HEK293 (cell line): ENCODE results near the gene PXYLP1.

Source experiments
- CTCF ChIA-PET: fragments of 350-600 bp; formaldehyde crosslinking; extraction: SDS; loops from one replicate; lab custom pipeline; 2021; ENCODE audit warnings: antibody characterized with exemption; lab: Yijun Ruan, JAX
- POLR2A ChIA-PET: fragments of 300-600 bp; formaldehyde crosslinking; extraction: SDS; loops from one replicate; lab custom pipeline; 2020; ENCODE audit warnings: antibody characterized with exemption, inconsistent platforms; lab: Yijun Ruan, JAX
- H3K27ac ChIP-seq: fragments of 200-500 bp; sonication (Bioruptor generic); 2 replicates; pipeline ENCODE4 v1.5.1; 2014; ENCODE audit warnings: low read depth, low read length, control low read depth, inconsistent platforms; ENCODE audit errors: extremely low read depth
- H3K36me3 ChIP-seq, 2 experiments: fragments of 200-500 bp in 1 of 2; sonication (Bioruptor generic) in 1 of 2; 1 replicate in 1 of 2; 2 replicates in 1 of 2; pipeline ENCODE4 v1.5.1; 2014 to 2017; ENCODE audit warnings: inconsistent platforms in 2 of 2, low read length in 2 of 2; ENCODE audit not compliant: control insufficient read depth in 2 of 2, insufficient read depth in 1 of 2
- H3K4me1 ChIP-seq: fragments of 200-500 bp; sonication (Bioruptor generic); 2 replicates; pipeline ENCODE4 v1.5.1; 2014; ENCODE audit warnings: mild to moderate bottlenecking, low read length, inconsistent platforms; ENCODE audit not compliant: control insufficient read depth, insufficient read depth
- H3K4me3 ChIP-seq: 2 replicates; pipeline ENCODE4 v1.5.1; 2011; ENCODE audit warnings: low read depth, mild to moderate bottlenecking, control low read depth, low read length, moderate library complexity
- H3K9me3 ChIP-seq: fragments of 200-500 bp; sonication (Bioruptor generic); 2 replicates; pipeline ENCODE4 v1.5.1; 2014; ENCODE audit warnings: low read depth, low read length, inconsistent platforms; ENCODE audit not compliant: control insufficient read depth, insufficient read depth
- GLI2 ChIP-seq: fragments of 450-650 bp; formaldehyde crosslinking; IDR thresholded peaks from 2 replicates; pipeline ENCODE4; 2017; ENCODE audit warnings: missing biosample characterization, missing genetic modification characterization, low read depth, borderline replicate concordance
- HOXA7 ChIP-seq: sonication (generic); formaldehyde crosslinking; IDR thresholded peaks from 2 replicates; pipeline ENCODE4 v1.8.1; 2022; ENCODE audit warnings: missing genetic modification reagents, borderline replicate concordance
- PRDM6 ChIP-seq: fragments of 450-650 bp; formaldehyde crosslinking; IDR thresholded peaks from 2 replicates; pipeline ENCODE4 v1.5.1; 2017; ENCODE audit warnings: missing biosample characterization, missing genetic modification characterization
- SCRT1 ChIP-seq: fragments of 450-650 bp; formaldehyde crosslinking; IDR thresholded peaks from 2 replicates; pipeline ENCODE4 v1.5.1; 2016; ENCODE audit warnings: missing biosample characterization, missing genetic modification characterization, borderline replicate concordance
- WT1 ChIP-seq: fragments of 450-650 bp; formaldehyde crosslinking; IDR thresholded peaks from 2 replicates; pipeline ENCODE4 v1.5.1; 2016; ENCODE audit warnings: missing biosample characterization, missing genetic modification characterization
- ZBTB26 ChIP-seq: fragments of 450-650 bp; formaldehyde crosslinking; optimal IDR thresholded peaks from 2 replicates; pipeline ENCODE3; 2016; ENCODE audit warnings: missing biosample characterization, mild to moderate bottlenecking, missing genetic modification characterization
- ZFP37 ChIP-seq: fragments of 450-650 bp; formaldehyde crosslinking; IDR thresholded peaks from 2 replicates; pipeline ENCODE4 v1.5.1; 2016; ENCODE audit warnings: missing biosample characterization, missing genetic modification characterization
- ZNF133 ChIP-seq: fragments of 450-650 bp; formaldehyde crosslinking; IDR thresholded peaks from 2 replicates; pipeline ENCODE4 v1.5.1; 2016; ENCODE audit warnings: missing biosample characterization, missing genetic modification characterization
- ZNF16 ChIP-seq: fragments of 450-650 bp; formaldehyde crosslinking; IDR thresholded peaks from 2 replicates; pipeline ENCODE4 v1.5.1; 2016; ENCODE audit warnings: low read depth, missing biosample characterization, missing genetic modification characterization
- ZNF221 ChIP-seq: fragments of 450-650 bp; formaldehyde crosslinking; IDR thresholded peaks from 2 replicates; pipeline ENCODE4 v1.5.1; 2017; ENCODE audit warnings: missing biosample characterization, missing genetic modification characterization, borderline replicate concordance
- ZNF280C ChIP-seq: fragments of 450-650 bp; formaldehyde crosslinking; IDR thresholded peaks from 2 replicates; pipeline ENCODE4 v1.5.1; 2016; ENCODE audit warnings: missing biosample characterization, missing genetic modification characterization
- ZNF335 ChIP-seq: fragments of 450-650 bp; formaldehyde crosslinking; conservative IDR thresholded peaks from 2 replicates; pipeline ENCODE4 v1.5.1; 2016; ENCODE audit warnings: missing biosample characterization, missing genetic modification characterization
- ZNF416 ChIP-seq: fragments of 450-650 bp; formaldehyde crosslinking; IDR thresholded peaks from 2 replicates; pipeline ENCODE4 v1.5.1; 2016; ENCODE audit warnings: missing biosample characterization, missing genetic modification characterization
- ZNF623 ChIP-seq: fragments of 450-650 bp; formaldehyde crosslinking; IDR thresholded peaks from 2 replicates; pipeline ENCODE4 v1.5.1; 2016; ENCODE audit warnings: missing biosample characterization, missing genetic modification characterization
- ZNF645 ChIP-seq: fragments of 450-650 bp; formaldehyde crosslinking; IDR thresholded peaks from 2 replicates; pipeline ENCODE4; 2016; ENCODE audit warnings: missing biosample characterization, missing genetic modification characterization
- TF ChIP-seq, protein P1 (sequence below): fragments of 450-650 bp; formaldehyde crosslinking; IDR thresholded peaks from 2 replicates; pipeline ENCODE4 v1.5.1; 2016; ENCODE audit warnings: missing biosample characterization, missing genetic modification characterization

Gene PXYLP1

DNA sequence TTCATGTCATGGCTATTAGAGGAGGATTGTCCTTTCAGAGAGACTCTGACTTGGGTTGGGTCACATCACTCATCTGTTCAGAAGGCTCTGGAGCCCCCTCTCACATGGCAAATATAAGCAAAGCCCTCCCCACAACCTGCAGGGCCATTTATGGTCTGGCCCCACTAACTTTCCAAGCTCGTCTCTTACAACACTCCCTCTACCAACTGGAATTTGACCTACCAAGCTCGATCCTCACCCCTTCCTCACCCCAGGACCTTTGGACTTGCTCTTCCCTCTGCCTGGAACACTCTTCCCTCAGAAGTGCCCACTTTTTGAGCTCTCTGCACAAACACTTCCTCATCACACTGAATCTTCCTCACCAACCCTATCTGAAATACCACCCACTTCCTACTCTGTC, 14.2 kb upstream of the PXYLP1 start:
- Histone ChIP-seq H3K36me3 (no peaks in the 10 kb centered on the region), H3K27ac (no peak overlapping the region), H3K4me1 (no peaks in the 10 kb centered on the region)
- TF ChIP-seq ZNF623 (tag by site-specific recombination) (peak; percentile 38; the same call in 1 of the 2 replicates), ZNF416 (no peak)
- TF ChIP-seq, all 188 proteins: peak for 1
- H3K9me3 ChIP-seq, result no peaks in the 10 kb centered on the region
- ChIA-PET POLR2A (no interaction called here), CTCF (no interaction called here)
- H3K4me3 ChIP-seq, result no peak overlapping the region

DNA sequence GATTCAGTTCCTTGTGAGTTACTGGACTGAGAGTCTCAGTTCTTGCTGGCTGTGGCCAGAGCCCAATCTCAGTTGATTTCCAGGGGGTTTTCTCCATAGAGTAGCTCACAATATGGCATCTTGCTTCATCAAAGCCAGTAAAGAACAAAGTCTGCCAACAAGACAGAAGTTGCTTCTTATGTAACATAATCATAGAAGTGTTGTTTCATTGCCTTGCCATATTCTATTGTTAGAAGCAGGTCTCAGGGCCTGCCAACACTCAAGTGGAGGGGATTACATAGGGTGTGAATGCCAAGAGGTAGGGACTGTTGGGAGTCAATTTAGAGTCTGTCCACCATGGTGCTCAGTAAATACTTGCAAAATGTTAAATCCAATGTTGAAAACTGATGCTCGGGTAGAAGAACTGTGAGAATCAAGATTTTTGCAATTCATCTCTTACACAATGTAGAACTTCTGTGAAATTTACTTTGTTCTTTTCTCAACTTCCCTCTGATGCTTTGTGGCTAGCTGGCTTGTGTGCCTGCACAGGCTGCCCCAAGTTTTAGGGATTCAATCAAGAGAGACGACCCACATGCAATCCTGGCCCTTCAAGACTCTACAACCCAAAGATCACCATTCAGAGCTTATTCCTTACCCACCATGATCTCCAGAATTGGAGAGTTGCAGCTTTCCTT, 13.3 kb upstream of the PXYLP1 start:
- POLR2A ChIA-PET, result no interaction called here
- Histone ChIP-seq H3K27ac (no peak overlapping the region), H3K4me1 (no peaks in the 10 kb centered on the region), H3K36me3 (no peaks in the 10 kb centered on the region), H3K9me3 (no peaks in the 10 kb centered on the region), H3K4me3 (no peak overlapping the region)
- CTCF ChIA-PET, result interaction anchor here (0.7 kb wide), 1 partner anchor 13 kb away, joined by 4 read pairs; the partner anchor contains the start of gene PXYLP1
- TF ChIP-seq ZFP37 (no peak), ZNF335 (tag by site-specific recombination) (no peak), ZNF280C (no peak), GLI2 (tag by site-specific recombination) (no peak), ZNF221 (no peak), WT1 (tag by site-specific recombination) (no peak), SCRT1 (tag by site-specific recombination) (no peak), ZBTB26 (tag by site-specific recombination) (no peak), ZNF645 (tag by site-specific recombination) (no peak), ZNF16 (tag by site-specific recombination) (no peak), PRDM6 (tag by site-specific recombination) (no peak), HOXA7 (no peak), ZNF133 (tag by site-specific recombination) (no peak)
- TF ChIP-seq, protein P1, sequence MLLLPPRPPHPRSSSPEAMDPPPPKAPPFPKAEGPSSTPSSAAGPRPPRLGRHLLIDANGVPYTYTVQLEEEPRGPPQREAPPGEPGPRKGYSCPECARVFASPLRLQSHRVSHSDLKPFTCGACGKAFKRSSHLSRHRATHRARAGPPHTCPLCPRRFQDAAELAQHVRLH, result no peak
